Gastrocnemius medialis (tissue), 4 donors: ENCODE results near the gene SEC61A2.

ENCODE experiments used
- POLR2A ChIP-seq, 2 donors: fragments of 450-650 bp; IDR thresholded peaks; one replicate each; pipeline ENCODE4 v1.6.1; 2017; ENCODE audit warnings: antibody characterized with exemption in 2 of 2, mild to moderate bottlenecking in 2 of 2, moderate library complexity in 2 of 2
- TF ChIP-seq, protein P1 (sequence below), 5 experiments: fragments of 450-650 bp in 3 of 5; fragments of 200-600 bp in 2 of 5; sonication (generic) in 2 of 5; IDR thresholded peaks in 4 of 5; conservative IDR thresholded peaks in 1 of 5; 1 replicate in 4 of 5; 2 replicates in 1 of 5; pipeline ENCODE4 v1.5.1; 2016 to 2019; ENCODE audit warnings: antibody characterized with exemption in 5 of 5, mild to moderate bottlenecking in 3 of 5, moderate library complexity in 3 of 5

DNA sequence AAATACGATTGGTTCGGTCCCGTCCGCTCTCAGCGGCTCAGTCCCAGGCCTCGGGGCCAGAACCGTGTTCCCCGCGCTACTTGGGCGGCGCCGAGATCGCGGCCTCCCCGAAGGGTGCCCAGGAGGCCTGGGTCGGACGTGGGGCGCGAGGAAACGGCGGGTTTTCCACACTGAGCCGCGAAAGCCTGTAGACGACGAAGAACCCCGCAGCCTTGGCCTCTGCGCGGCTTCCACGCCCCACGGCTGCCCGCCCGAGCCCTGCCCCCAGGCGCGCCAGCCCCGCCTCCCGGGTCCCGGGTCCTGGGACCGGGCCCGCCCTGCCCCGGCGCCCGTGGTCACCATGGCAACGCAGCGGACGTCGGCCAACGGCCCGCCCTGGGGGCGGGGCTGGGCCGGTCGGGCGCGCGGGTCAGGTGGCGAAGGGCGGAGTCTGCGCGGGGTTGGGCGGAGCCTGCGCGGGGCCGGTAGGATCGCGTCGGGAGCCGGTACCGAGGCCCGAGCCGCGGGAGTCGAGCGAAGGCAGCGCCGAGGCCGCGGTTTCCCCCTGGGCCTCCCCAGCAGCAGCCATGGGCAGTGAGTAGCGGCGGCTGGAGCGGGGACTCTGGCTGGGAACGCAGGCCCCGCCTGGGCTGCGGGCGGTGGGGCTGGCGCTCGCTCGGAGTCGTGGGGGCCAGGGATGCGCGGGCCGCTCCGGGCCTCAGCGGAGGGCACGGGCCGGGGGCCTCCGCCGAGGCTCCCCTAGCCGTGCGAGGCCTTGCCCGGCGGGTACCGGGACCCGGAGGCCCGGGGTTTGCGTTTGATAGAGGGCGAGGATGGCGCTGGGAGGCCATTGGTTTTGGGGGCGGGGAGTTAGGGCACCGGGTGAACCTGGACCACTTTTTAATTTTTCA lies at the start of gene SEC61A2:
- TF ChIP-seq, protein P1, sequence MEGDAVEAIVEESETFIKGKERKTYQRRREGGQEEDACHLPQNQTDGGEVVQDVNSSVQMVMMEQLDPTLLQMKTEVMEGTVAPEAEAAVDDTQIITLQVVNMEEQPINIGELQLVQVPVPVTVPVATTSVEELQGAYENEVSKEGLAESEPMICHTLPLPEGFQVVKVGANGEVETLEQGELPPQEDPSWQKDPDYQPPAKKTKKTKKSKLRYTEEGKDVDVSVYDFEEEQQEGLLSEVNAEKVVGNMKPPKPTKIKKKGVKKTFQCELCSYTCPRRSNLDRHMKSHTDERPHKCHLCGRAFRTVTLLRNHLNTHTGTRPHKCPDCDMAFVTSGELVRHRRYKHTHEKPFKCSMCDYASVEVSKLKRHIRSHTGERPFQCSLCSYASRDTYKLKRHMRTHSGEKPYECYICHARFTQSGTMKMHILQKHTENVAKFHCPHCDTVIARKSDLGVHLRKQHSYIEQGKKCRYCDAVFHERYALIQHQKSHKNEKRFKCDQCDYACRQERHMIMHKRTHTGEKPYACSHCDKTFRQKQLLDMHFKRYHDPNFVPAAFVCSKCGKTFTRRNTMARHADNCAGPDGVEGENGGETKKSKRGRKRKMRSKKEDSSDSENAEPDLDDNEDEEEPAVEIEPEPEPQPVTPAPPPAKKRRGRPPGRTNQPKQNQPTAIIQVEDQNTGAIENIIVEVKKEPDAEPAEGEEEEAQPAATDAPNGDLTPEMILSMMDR (IDR thresholded peaks at IDR 0.05 in 4 of 5, conservative IDR thresholded peaks at IDR 0.05 in 1 of 5), result no peak
- TF ChIP-seq POLR2A (IDR thresholded peaks at IDR 0.05), result peak; percentile 47 to 55
